Uterus (tissue), 4 donors: Measurements from ENCODE around the gene KCNAB1. TPM values are rescaled to one million over a fixed set of nuclear protein-coding genes. Genes with fewer than 3 reads are reported as not detected.
A peak's percentile ranks its signal among the peaks of the same experiment; 100 is the strongest.

Source experiments
- DNase-seq, 2 donors: peaks; one replicate each; pipeline ENCODE4 v3.0.0-alpha.2; 2019 to 2020
- H3K27ac ChIP-seq, 2 donors: fragments of 200-600 bp; sonication (generic); 1 replicate in 1 of 2; 2 replicates in 1 of 2; pipeline ENCODE4 v1.5.1; 2016 to 2018
- H3K27me3 ChIP-seq, 2 donors: fragments of 200-600 bp; sonication (generic); one replicate each; pipeline ENCODE4 v1.5.1; 2018 to 2019; ENCODE audit warnings: control low read depth in 1 of 2
- H3K36me3 ChIP-seq, 2 donors: fragments of 200-600 bp; sonication (generic); one replicate each; pipeline ENCODE4 v1.5.1; 2019; ENCODE audit warnings: control low read depth in 1 of 2
- H3K4me1 ChIP-seq, 2 donors: fragments of 200-600 bp; sonication (generic); one replicate each; pipeline ENCODE4 v1.5.1; 2018 to 2019; ENCODE audit warnings: control low read depth in 1 of 2
- H3K4me3 ChIP-seq, 2 donors: fragments of 200-600 bp; sonication (generic); 1 replicate in 1 of 2; 2 replicates in 1 of 2; pipeline ENCODE4 v1.5.1; 2018 to 2019; ENCODE audit warnings: mild to moderate bottlenecking in 1 of 2
- H3K9me3 ChIP-seq, 2 donors: fragments of 200-600 bp; sonication (generic); one replicate each; pipeline ENCODE4 v1.5.1; 2019; ENCODE audit warnings: control low read depth in 1 of 2
- CTCF ChIP-seq, 4 experiments: fragments of 200-600 bp in 2 of 4; fragments of 450-650 bp in 2 of 4; sonication (generic) in 2 of 4; IDR thresholded peaks; one replicate each; pipeline ENCODE4 v1.5.1; 2016 to 2019; ENCODE audit warnings: antibody characterized with exemption in 4 of 4, mild to moderate bottlenecking in 2 of 4, moderate library complexity in 1 of 4
- POLR2A ChIP-seq, 2 donors: fragments of 450-650 bp; IDR thresholded peaks; one replicate each; pipeline ENCODE4 v1.6.1; 2016; ENCODE audit warnings: antibody characterized with exemption in 2 of 2, mild to moderate bottlenecking in 1 of 2, moderate library complexity in 1 of 2
- intact Hi-C: fragments of 100-400 bp; cut with DNase I; formaldehyde crosslinking; loops from one replicate; pipeline ENCODE4 v1.15.1; 2023; ENCODE audit warnings: low total_unique reads
- total RNA-seq, 4 donors: library from RNA; depleted of rRNA in 3 of 4; stranded (reverse); fragments of >200 nt in 3 of 4; gene quantifications; one replicate each; pipeline versions ENCODE4 v1.1.0 to v1.2.4, GENCODE V29; 2014 to 2023
- donor health status: DM: yes; HTN: yes; CAD: no.

Gene KCNAB1
- total RNA-seq, 4 donors from 2014 or later, result 1.3 to 12.8 (median 6.8) TPM

GRCh38 chr3:156389449-156389950, 269.1 kb downstream of the KCNAB1 start:
- H3K36me3 ChIP-seq, result no peaks in the 10 kb centered on the region
- H3K4me1 ChIP-seq, result no peaks in the 10 kb centered on the region
- no peaks in the 10 kb centered on the region for H3K27me3 ChIP-seq
- TF ChIP-seq CTCF (IDR thresholded peaks at IDR 0.05) (no peak), POLR2A (IDR thresholded peaks at IDR 0.05) (no peak)
- H3K27ac ChIP-seq, result no peak overlapping the region
- DNase-seq, result no peak
- H3K9me3 ChIP-seq, result no peaks in the 10 kb centered on the region
- H3K4me3 ChIP-seq, result no peak overlapping the region
- intact Hi-C loops, result no loop called here

GRCh38 chr3:156390846-156391245, 270.5 kb downstream of the KCNAB1 start:
- Histone ChIP-seq H3K36me3 (no peaks in the 10 kb centered on the region), H3K27me3 (no peaks in the 10 kb centered on the region), H3K4me3 (no peak overlapping the region), H3K9me3 (no peaks in the 10 kb centered on the region), H3K27ac (peak overlapping the region in 1 of 2 donors; percentile 15), H3K4me1 (no peaks in the 10 kb centered on the region)
- TF ChIP-seq CTCF (IDR thresholded peaks at IDR 0.05), result no peak
- TF ChIP-seq POLR2A (IDR thresholded peaks at IDR 0.05), result no peak
- no peak for DNase-seq
- intact Hi-C loops, result no loop called here

GRCh38 chr3:156395961-156396710, 275.8 kb downstream of the KCNAB1 start:
- Histone ChIP-seq H3K27me3 (no peaks in the 10 kb centered on the region), H3K36me3 (no peaks in the 10 kb centered on the region), H3K9me3 (no peaks in the 10 kb centered on the region), H3K4me1 (no peaks in the 10 kb centered on the region), H3K27ac (no peak overlapping the region), H3K4me3 (no peak overlapping the region)
- intact Hi-C loops, result no loop called here
- TF ChIP-seq POLR2A (IDR thresholded peaks at IDR 0.05), result no peak
- no peak for TF ChIP-seq CTCF (IDR thresholded peaks at IDR 0.05)
- DNase-seq, result no peak

- H3K4me1 ChIP-seq, result no peaks in the 10 kb centered on the region
Observed at GRCh38 chr3:156396851-156397250, 276.5 kb downstream of the KCNAB1 start.

More at GRCh38 chr3:156396851-156397250, 276.5 kb downstream of the KCNAB1 start:
- H3K9me3 ChIP-seq, result no peaks in the 10 kb centered on the region
- DNase-seq, result no peak
- intact Hi-C loops, result no loop called here
- H3K27me3 ChIP-seq, result no peaks in the 10 kb centered on the region
- no peak overlapping the region for H3K4me3 ChIP-seq
- TF ChIP-seq CTCF (IDR thresholded peaks at IDR 0.05) (no peak), POLR2A (IDR thresholded peaks at IDR 0.05) (no peak)
- no peaks in the 10 kb centered on the region for H3K36me3 ChIP-seq
- H3K27ac ChIP-seq, result no peak overlapping the region
